Immature natural killer cell (primary cell): ENCODE data around the gene LYPD5. TPM values are rescaled to one million over a fixed set of nuclear protein-coding genes. Genes with fewer than 3 reads are reported as not detected.
A peak's percentile ranks its signal among the peaks of the same experiment; 100 is the strongest.
"Not testable (repeated sequence)": the region's sequence is repeated elsewhere in the genome, so short reads cannot be mapped to it uniquely, and the experiment has no call there.

ENCODE experiments used
- DNase-seq, 3 donors: peaks; one replicate each; pipeline ENCODE4 v3.0.0; 2022; ENCODE audit warnings: mixed read lengths in 1 of 3
- H3K27ac Mint-ChIP-seq, 6 donors: one replicate each; pipeline ENCODE4 v1.8.0; 2020; ENCODE audit warnings: mixed read lengths in 6 of 6, mild to moderate bottlenecking in 5 of 6, inconsistent platforms in 4 of 6, moderate library complexity in 3 of 6
- H3K27me3 Mint-ChIP-seq, 3 donors: one replicate each; pipeline ENCODE4 v1.8.0; 2020 to 2021; ENCODE audit warnings: low read depth in 3 of 3, mild to moderate bottlenecking in 3 of 3, mixed read lengths in 3 of 3, moderate library complexity in 3 of 3, inconsistent platforms in 1 of 3
- H3K36me3 Mint-ChIP-seq, 3 donors: one replicate each; pipeline ENCODE4 v1.8.0; 2020; ENCODE audit warnings: mixed read lengths in 3 of 3, inconsistent platforms in 2 of 3, mild to moderate bottlenecking in 2 of 3
- H3K4me1 Mint-ChIP-seq, 2 donors: one replicate each; pipeline ENCODE4 v1.8.0; 2020; ENCODE audit warnings: inconsistent platforms in 2 of 2, mild to moderate bottlenecking in 2 of 2, mixed read lengths in 2 of 2, moderate library complexity in 1 of 2
- H3K4me3 Mint-ChIP-seq, 5 donors: one replicate each; pipeline ENCODE4 v1.8.0; 2020; ENCODE audit warnings: mild to moderate bottlenecking in 5 of 5, mixed read lengths in 5 of 5, inconsistent platforms in 3 of 5, moderate library complexity in 3 of 5
- H3K9me3 Mint-ChIP-seq, 6 donors: one replicate each; pipeline ENCODE4 v1.8.0; 2020; ENCODE audit warnings: mild to moderate bottlenecking in 6 of 6, mixed read lengths in 6 of 6, inconsistent platforms in 4 of 6, moderate library complexity in 3 of 6
- polyA plus RNA-seq, 3 donors: library from polyadenylated mRNA; unstranded; fragments of 300-500 nt; fragmentation: Illumina TruSeq; gene quantifications; one replicate each; pipeline ENCODE4 v1.2.3, GENCODE V29; 2021

LYPD5 gene
- polyA plus RNA-seq: 1 to 10 TPM in 1 of 3 donors, not detected in 2; 3.4 TPM

GRCh38 chr19:43802216-43802951 lies at the start of gene LYPD5:
Gene LYPD5 (minus strand): TSS chr19:43802447. CDS start chr19:43802380, 67 bp downstream.
- Mint-ChIP-seq H3K36me3 (no peaks in the 10 kb centered on the region), H3K4me1 (peaks cover 6% of the 10 kb centered on the region in 2 donors), H3K9me3 (no peaks in the 10 kb centered on the region), H3K4me3 (no peak within 1 kb of the TSS), H3K27ac (no peak within 1 kb of the TSS), H3K27me3 (peaks cover 4 to 9% (median 4%) of the 10 kb centered on the region in 3 donors)
- DNase-seq: no peak

GRCh38 chr19:43848821-43849220 lies 46.6 kb upstream of the LYPD5 start:
- Mint-ChIP-seq H3K4me3 (no peak overlapping the region), H3K9me3 (peaks cover 42 to 87% (median 81%) of the 10 kb centered on the region in 6 donors), H3K27me3 (no peaks in the 10 kb centered on the region), H3K36me3 (peaks cover 47 to 60% (median 53%) of the 10 kb centered on the region in 3 donors), H3K4me1 (no peaks in the 10 kb centered on the region), H3K27ac (no peak overlapping the region)
- DNase-seq: no peak

- H3K36me3 Mint-ChIP-seq: peaks cover 46 to 69% (median 61%) of the 10 kb centered on the region in 3 donors
- H3K27ac Mint-ChIP-seq: no peak overlapping the region
- no peaks in the 10 kb centered on the region for H3K27me3 Mint-ChIP-seq
These were observed 45.6 kb upstream of the LYPD5 start for GRCh38 chr19:43847884-43848283.

GRCh38 chr19:43847246-43847645 lies 45.0 kb upstream of the LYPD5 start:
- no peaks in the 10 kb centered on the region for H3K27me3 Mint-ChIP-seq
- H3K4me1 Mint-ChIP-seq: no peaks in the 10 kb centered on the region
- peaks cover 44 to 72% (median 64%) of the 10 kb centered on the region in 3 donors for H3K36me3 Mint-ChIP-seq
- peaks cover 40 to 92% (median 84%) of the 10 kb centered on the region in 6 donors for H3K9me3 Mint-ChIP-seq
- no peak for DNase-seq
- H3K27ac Mint-ChIP-seq: no peak overlapping the region
- H3K4me3 Mint-ChIP-seq: no peak overlapping the region

More at GRCh38 chr19:43847884-43848283, 45.6 kb upstream of the LYPD5 start:
- Mint-ChIP-seq H3K9me3 (peaks cover 44 to 92% (median 85%) of the 10 kb centered on the region in 6 donors), H3K4me1 (no peaks in the 10 kb centered on the region), H3K4me3 (no peak overlapping the region)
- DNase-seq: no peak

- H3K9me3 Mint-ChIP-seq: peaks cover 30 to 89% (median 82%) of the 10 kb centered on the region in 6 donors
- peaks cover 0 to 2% (median 0%) of the 10 kb centered on the region in 3 donors for H3K27me3 Mint-ChIP-seq
- H3K4me3 Mint-ChIP-seq: no peak overlapping the region
- H3K4me1 Mint-ChIP-seq: peaks cover 0 to 1% of the 10 kb centered on the region in 2 donors
- no peak overlapping the region for H3K27ac Mint-ChIP-seq
- H3K36me3 Mint-ChIP-seq: peaks cover 70 to 91% (median 89%) of the 10 kb centered on the region in 3 donors
- DNase-seq: no peak
These were observed 39.8 kb upstream of the LYPD5 start for GRCh38 chr19:43842007-43842406.

- no peak for DNase-seq
- Mint-ChIP-seq H3K4me1 (peaks cover 0 to 1% of the 10 kb centered on the region in 2 donors), H3K27ac (no peak overlapping the region), H3K4me3 (no peak overlapping the region), H3K9me3 (peaks cover 26 to 78% (median 64%) of the 10 kb centered on the region in 6 donors), H3K27me3 (peaks cover 0 to 2% (median 0%) of the 10 kb centered on the region in 3 donors), H3K36me3 (peaks cover 67 to 91% (median 88%) of the 10 kb centered on the region in 3 donors)
These were observed 36.9 kb upstream of the LYPD5 start for GRCh38 chr19:43839139-43839538.

GRCh38 chr19:43826787-43827754 lies 24.8 kb upstream of the LYPD5 start, which contains the start of gene ZNF283:
Gene ZNF283 (plus strand): TSS chr19:43827321. CDS start chr19:43833505, 6,184 bp downstream.
- Mint-ChIP-seq H3K4me3 (peak within 1 kb of the TSS; percentile 89 to 93 (median 90)), H3K9me3 (no peaks in the 10 kb centered on the region), H3K27me3 (peaks cover 6 to 15% (median 8%) of the 10 kb centered on the region in 3 donors), H3K4me1 (peaks cover 21 to 22% of the 10 kb centered on the region in 2 donors), H3K27ac (peak within 1 kb of the TSS; percentile 47 to 85 (median 76)), H3K36me3 (peaks cover 7 to 16% (median 14%) of the 10 kb centered on the region in 3 donors)
- DNase-seq: peak; percentile 74 to 76 (median 75)

- Mint-ChIP-seq H3K27me3 (peaks cover 14 to 30% (median 18%) of the 10 kb centered on the region in 3 donors), H3K4me1 (peaks cover 30 to 31% of the 10 kb centered on the region in 2 donors)
- not testable (repeated sequence) for H3K4me3 Mint-ChIP-seq, H3K27ac Mint-ChIP-seq, H3K36me3 Mint-ChIP-seq, H3K9me3 Mint-ChIP-seq, DNase-seq
These were observed 22.3 kb upstream of the LYPD5 start for GRCh38 chr19:43824572-43824971.

- not testable (repeated sequence) for H3K27ac Mint-ChIP-seq, H3K36me3 Mint-ChIP-seq, H3K4me3 Mint-ChIP-seq, H3K9me3 Mint-ChIP-seq, DNase-seq
- Mint-ChIP-seq H3K27me3 (peaks cover 14 to 37% (median 18%) of the 10 kb centered on the region in 3 donors), H3K4me1 (peaks cover 30 to 31% of the 10 kb centered on the region in 2 donors)
These were observed 21.6 kb upstream of the LYPD5 start for GRCh38 chr19:43823856-43824255.

- H3K4me3 Mint-ChIP-seq: peak overlapping the region in 4 of 5 donors; percentile 66 to 82 (median 78)
- peaks cover 0 to 3% (median 0%) of the 10 kb centered on the region in 6 donors for H3K9me3 Mint-ChIP-seq
- DNase-seq: no peak
- H3K27ac Mint-ChIP-seq: no peak overlapping the region
- H3K27me3 Mint-ChIP-seq: peaks cover 14 to 44% (median 21%) of the 10 kb centered on the region in 3 donors
- peaks cover 9 to 10% of the 10 kb centered on the region in 2 donors for H3K4me1 Mint-ChIP-seq
- no peaks in the 10 kb centered on the region for H3K36me3 Mint-ChIP-seq
These were observed 18.6 kb upstream of the LYPD5 start for GRCh38 chr19:43820884-43821215.

- no peak for DNase-seq
- Mint-ChIP-seq H3K9me3 (peaks cover 0 to 3% (median 0%) of the 10 kb centered on the region in 6 donors), H3K27me3 (peaks cover 11 to 46% (median 20%) of the 10 kb centered on the region in 3 donors), H3K4me1 (peaks cover 9% of the 10 kb centered on the region in 2 donors), H3K4me3 (peak overlapping the region; percentile 63 to 82 (median 77)), H3K36me3 (no peaks in the 10 kb centered on the region), H3K27ac (no peak overlapping the region)
These were observed 18.0 kb upstream of the LYPD5 start for GRCh38 chr19:43820098-43820883.

GRCh38 chr19:43818500-43818899 lies 16.3 kb upstream of the LYPD5 start:
- Mint-ChIP-seq H3K27me3 (peaks cover 11 to 41% (median 18%) of the 10 kb centered on the region in 3 donors), H3K27ac (no peak overlapping the region), H3K4me1 (peaks cover 9% of the 10 kb centered on the region in 2 donors), H3K4me3 (no peak overlapping the region), H3K36me3 (no peaks in the 10 kb centered on the region), H3K9me3 (peaks cover 0 to 3% (median 0%) of the 10 kb centered on the region in 6 donors)
- DNase-seq: no peak

- H3K27ac Mint-ChIP-seq, H3K36me3 Mint-ChIP-seq, H3K4me1 Mint-ChIP-seq, H3K9me3 Mint-ChIP-seq, H3K4me3 Mint-ChIP-seq, DNase-seq: not testable (repeated sequence)
- H3K27me3 Mint-ChIP-seq: peaks cover 9 to 38% (median 13%) of the 10 kb centered on the region in 3 donors
These were observed 15.2 kb upstream of the LYPD5 start for GRCh38 chr19:43817454-43817853.
